Urinary bladder (tissue), 4 donors: ENCODE measurements around the gene BICD1. TPM values are rescaled to one million over a fixed set of nuclear protein-coding genes. Genes with fewer than 3 reads are reported as not detected.
A peak's percentile ranks its signal among the peaks of the same experiment; 100 is the strongest.
"Not testable (repeated sequence)": the region's sequence is repeated elsewhere in the genome, so short reads cannot be mapped to it uniquely, and the experiment has no call there.

Source experiments
- DNase-seq: peaks from one replicate; pipeline ENCODE4 v3.0.0-alpha.2; 2015; ENCODE audit errors: extremely low spot score
- H3K27ac ChIP-seq: one replicate; pipeline ENCODE4 v1.5.1; 2013; ENCODE audit warnings: low read depth, mild to moderate bottlenecking, moderate library complexity
- H3K36me3 ChIP-seq: one replicate; pipeline ENCODE4 v1.6.1; 2013; ENCODE audit warnings: mild to moderate bottlenecking, moderate library complexity; ENCODE audit not compliant: insufficient read depth
- H3K4me1 ChIP-seq: one replicate; pipeline ENCODE4 v1.6.1; 2013; ENCODE audit warnings: mild to moderate bottlenecking, moderate library complexity; ENCODE audit not compliant: insufficient read depth
- H3K4me3 ChIP-seq: one replicate; pipeline ENCODE4 v1.5.1; 2013; ENCODE audit warnings: low read depth, low read length
- WGBS: extraction: QIAGEN DNeasy Blood & Tissue Kit; methylation state at CpG from one replicate; pipeline ENCODE4 v1.1.7; 2013; 5-methylcytosine and 5-hydroxymethylcytosine counted together
- polyA plus RNA-seq: library from polyadenylated mRNA; stranded (reverse); fragments of 200-250 nt; gene quantifications from one replicate; pipeline ENCODE4 v1.2.3, GENCODE V29; 2013
- total RNA-seq: library from RNA; depleted of rRNA; stranded (reverse); fragments of >200 nt; gene quantifications from one replicate; pipeline ENCODE4 v1.2.3, GENCODE V29; 2014
- donor health status: healthy with polysubstance abuse.
- donor health status: healthy.

Gene BICD1
- total and polyA plus RNA-seq, 2 donors, result 8.8 to 38.1 TPM

- H3K27ac ChIP-seq, result no peak overlapping the region
- H3K36me3 ChIP-seq, result no peaks in the 10 kb centered on the region
- DNase-seq, result no peak
- no peaks in the 10 kb centered on the region for H3K4me1 ChIP-seq
- no peak overlapping the region for H3K4me3 ChIP-seq
- 97% methylated on average over 2 of the region's 2 CpGs for WGBS
Measured at GRCh38 chr12:32163596-32163995, 56.9 kb downstream of the BICD1 start.

- DNase-seq, result no peak
- no peaks in the 10 kb centered on the region for H3K36me3 ChIP-seq
- no peaks in the 10 kb centered on the region for H3K4me1 ChIP-seq
- H3K4me3 ChIP-seq, result no peak overlapping the region
- 98% methylated on average over 4 of the region's 4 CpGs for WGBS
- H3K27ac ChIP-seq, result no peak overlapping the region
Measured at GRCh38 chr12:32166510-32166909, 59.9 kb downstream of the BICD1 start.

- H3K27ac ChIP-seq, result no peak overlapping the region
- WGBS, result 71% methylated on average over 6 of the region's 6 CpGs
- DNase-seq, result no peak
- no peak overlapping the region for H3K4me3 ChIP-seq
- H3K4me1 ChIP-seq, result no peaks in the 10 kb centered on the region
- no peaks in the 10 kb centered on the region for H3K36me3 ChIP-seq
Measured at GRCh38 chr12:32170437-32170998, 63.9 kb downstream of the BICD1 start.

DNA sequence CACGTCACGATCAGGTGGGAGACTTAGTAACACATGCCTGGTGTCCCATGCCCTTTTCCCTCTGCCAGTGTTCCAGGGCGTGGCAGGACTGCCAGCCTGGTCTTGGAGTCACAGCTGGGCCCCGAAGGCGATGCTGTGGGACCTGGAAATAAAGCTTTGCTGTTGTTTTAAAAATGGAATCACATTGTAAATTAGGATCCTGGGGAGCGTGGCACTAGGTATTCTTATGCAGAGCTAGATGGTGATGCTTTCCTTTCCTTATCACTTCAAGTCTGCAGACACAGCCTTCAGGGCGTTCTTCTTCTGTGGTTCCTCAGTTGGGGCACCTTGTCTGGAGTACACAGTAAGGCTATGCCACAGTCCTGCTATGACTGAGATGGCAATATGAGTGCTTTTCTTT lies 64.6 kb downstream of the BICD1 start:
- WGBS, result 94% methylated on average over 7 of the region's 7 CpGs
- no peak overlapping the region for H3K4me3 ChIP-seq

GRCh38 chr12:32176606-32177005 lies 70.0 kb downstream of the BICD1 start:
- Histone ChIP-seq H3K4me3 (no peak overlapping the region), H3K4me1 (no peaks in the 10 kb centered on the region), H3K27ac (no peak overlapping the region), H3K36me3 (no peaks in the 10 kb centered on the region)
- no peak for DNase-seq
- WGBS, result 98% methylated on average over 2 of the region's 2 CpGs

More for the DNA sequence above, 64.6 kb downstream of the BICD1 start:
- Histone ChIP-seq H3K4me1 (no peaks in the 10 kb centered on the region), H3K27ac (no peak overlapping the region), H3K36me3 (no peaks in the 10 kb centered on the region)
- no peak for DNase-seq

DNA sequence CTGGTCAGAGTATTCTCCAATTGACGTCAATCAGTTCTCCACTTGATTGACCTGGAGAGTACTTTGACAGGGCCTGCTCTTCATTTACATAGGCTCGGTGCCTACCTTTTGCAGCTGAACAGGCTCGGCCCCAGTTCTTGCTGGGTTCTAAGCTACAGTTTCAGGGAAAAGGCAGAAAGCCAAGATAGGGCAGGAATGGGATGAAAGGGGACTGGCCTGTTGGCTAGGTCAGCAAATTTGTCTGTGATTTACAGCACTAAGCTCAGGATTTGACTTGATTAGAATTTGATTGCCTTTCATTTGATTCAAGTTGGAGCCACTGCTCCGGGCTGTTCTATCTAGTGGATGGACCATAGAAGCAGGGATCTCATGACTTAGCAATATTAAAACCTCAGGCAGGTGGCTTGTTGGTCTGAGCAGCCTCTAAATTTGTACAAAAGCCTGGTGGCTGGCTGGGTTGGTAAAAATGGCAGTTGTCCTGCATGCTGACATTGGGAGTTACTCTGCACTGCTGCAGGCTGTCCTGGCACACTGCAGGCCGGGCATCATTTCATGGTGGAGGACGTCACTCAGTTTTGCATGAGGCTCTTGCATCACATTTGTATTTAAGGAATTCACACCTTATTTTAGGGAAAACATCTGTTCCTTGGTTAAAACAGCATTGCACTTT lies 71.8 kb downstream of the BICD1 start:
- H3K4me1 ChIP-seq, result no peaks in the 10 kb centered on the region
- no peak overlapping the region for H3K4me3 ChIP-seq
- no peak overlapping the region for H3K27ac ChIP-seq
- 91% methylated on average over 6 of the region's 6 CpGs for WGBS
- DNase-seq, result peak; percentile 43
- no peaks in the 10 kb centered on the region for H3K36me3 ChIP-seq

GRCh38 chr12:32179011-32179395 lies 72.4 kb downstream of the BICD1 start:
- Histone ChIP-seq H3K27ac (no peak overlapping the region), H3K4me1 (no peaks in the 10 kb centered on the region), H3K36me3 (no peaks in the 10 kb centered on the region), H3K4me3 (no peak overlapping the region)
- 73% methylated on average over 6 of the region's 6 CpGs for WGBS
- no peak for DNase-seq

DNA sequence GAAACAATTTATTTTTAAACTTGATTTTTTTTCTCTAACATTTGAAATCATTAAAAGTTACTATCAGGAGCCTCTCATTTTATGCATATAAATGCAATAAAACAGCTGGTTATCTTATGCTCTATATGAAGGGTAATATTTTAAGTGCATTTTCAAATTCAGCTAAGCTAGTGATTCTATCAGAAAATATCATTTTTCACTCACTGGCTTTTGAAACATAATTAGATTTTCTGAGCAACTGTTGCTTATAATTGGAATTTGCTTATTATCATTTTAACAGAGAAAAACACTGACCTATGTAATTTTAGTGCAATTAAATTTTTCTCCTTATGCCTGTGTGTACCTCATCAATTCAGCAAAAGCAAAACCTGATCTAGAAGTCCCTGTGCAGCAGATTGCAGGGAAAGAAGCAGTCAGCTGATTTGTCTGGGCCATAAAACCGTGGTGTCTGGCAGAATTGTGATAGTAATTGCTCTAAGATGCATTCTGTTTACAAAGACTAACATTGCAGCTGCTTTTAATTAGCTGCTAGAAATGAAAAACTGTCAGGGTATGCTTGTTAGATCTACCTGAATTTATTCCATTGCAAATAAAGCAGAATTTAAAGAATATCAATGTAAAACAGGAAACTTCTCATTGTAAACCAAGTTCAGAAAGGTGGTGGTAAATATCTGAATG lies 75.0 kb downstream of the BICD1 start:
- peak; percentile 21 for DNase-seq
- H3K4me1 ChIP-seq, result no peaks in the 10 kb centered on the region
- no peak overlapping the region for H3K27ac ChIP-seq
- H3K4me3 ChIP-seq, result no peak overlapping the region
- H3K36me3 ChIP-seq, result no peaks in the 10 kb centered on the region
- 30% methylated on average over 1 of the region's 1 CpG for WGBS

DNA sequence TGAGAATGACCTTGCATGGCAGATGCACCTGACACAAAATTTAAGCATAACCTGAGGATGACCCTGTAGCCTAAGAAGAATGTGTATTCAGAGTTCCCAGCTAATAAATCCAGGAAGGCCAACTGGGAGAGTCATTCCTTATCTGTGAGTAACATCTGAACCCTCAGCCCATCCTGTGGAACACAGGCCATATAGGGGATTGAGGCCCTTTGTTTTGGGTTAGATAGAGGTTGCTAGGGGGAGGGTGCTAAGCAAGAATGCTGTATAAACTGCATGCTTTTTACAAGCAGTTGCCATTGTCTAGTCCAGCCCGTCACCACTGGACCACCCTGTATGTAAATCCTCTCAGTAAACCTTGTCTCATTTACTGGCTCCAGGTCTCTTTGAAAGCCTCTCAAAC lies 77.0 kb downstream of the BICD1 start:
- Histone ChIP-seq H3K36me3 (no peaks in the 10 kb centered on the region), H3K4me1 (no peaks in the 10 kb centered on the region), H3K4me3 (no peak overlapping the region), H3K27ac (no peak overlapping the region)
- no peak for DNase-seq
- 68% methylated on average over 1 of the region's 1 CpG for WGBS

DNA sequence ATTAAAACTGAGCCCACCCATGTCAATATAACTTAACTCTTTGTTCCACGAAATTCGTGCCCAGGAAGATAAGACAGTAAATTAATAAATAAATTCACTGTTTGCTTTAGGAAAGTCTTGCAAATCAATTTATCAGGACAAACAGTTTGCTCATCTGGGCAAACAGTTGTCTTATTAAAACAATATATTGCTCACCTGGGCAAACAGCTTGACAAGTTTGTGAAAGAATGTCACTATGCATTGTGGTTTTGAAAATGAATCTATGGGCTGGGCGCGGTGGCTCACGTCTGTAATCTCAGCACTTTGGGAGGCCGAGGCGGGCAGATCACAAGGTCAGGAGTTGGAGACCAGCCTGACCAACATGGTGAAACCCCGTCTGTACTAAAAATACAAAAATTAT lies 80.5 kb downstream of the BICD1 start:
- not testable (repeated sequence) for H3K4me1 ChIP-seq, H3K36me3 ChIP-seq, H3K27ac ChIP-seq, H3K4me3 ChIP-seq, DNase-seq
- whole genome bisulfite sequencing, result 91% methylated on average over 8 of the region's 8 CpGs

DNA sequence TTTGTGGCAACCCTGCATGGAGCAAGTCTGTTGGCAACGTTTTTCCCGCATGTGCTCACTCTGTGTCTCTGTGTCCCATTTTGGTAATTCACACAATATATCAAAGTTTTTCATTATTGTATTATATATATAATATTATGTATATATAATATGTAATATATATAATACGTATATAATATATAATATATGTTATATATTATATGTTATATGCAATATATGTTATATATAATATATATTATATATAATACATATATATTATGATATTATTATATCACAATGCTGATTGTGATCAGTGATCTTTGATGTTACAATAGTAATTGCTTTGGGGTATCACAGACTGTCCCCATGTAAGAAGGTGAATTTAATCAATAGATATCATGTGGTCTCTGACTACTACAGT lies 84.8 kb downstream of the BICD1 start:
- WGBS, result 95% methylated on average over 3 of the region's 3 CpGs
- DNase-seq, result no peak
- Histone ChIP-seq H3K27ac (no peak overlapping the region), H3K4me3 (no peak overlapping the region), H3K36me3 (no peaks in the 10 kb centered on the region), H3K4me1 (no peaks in the 10 kb centered on the region)

DNA sequence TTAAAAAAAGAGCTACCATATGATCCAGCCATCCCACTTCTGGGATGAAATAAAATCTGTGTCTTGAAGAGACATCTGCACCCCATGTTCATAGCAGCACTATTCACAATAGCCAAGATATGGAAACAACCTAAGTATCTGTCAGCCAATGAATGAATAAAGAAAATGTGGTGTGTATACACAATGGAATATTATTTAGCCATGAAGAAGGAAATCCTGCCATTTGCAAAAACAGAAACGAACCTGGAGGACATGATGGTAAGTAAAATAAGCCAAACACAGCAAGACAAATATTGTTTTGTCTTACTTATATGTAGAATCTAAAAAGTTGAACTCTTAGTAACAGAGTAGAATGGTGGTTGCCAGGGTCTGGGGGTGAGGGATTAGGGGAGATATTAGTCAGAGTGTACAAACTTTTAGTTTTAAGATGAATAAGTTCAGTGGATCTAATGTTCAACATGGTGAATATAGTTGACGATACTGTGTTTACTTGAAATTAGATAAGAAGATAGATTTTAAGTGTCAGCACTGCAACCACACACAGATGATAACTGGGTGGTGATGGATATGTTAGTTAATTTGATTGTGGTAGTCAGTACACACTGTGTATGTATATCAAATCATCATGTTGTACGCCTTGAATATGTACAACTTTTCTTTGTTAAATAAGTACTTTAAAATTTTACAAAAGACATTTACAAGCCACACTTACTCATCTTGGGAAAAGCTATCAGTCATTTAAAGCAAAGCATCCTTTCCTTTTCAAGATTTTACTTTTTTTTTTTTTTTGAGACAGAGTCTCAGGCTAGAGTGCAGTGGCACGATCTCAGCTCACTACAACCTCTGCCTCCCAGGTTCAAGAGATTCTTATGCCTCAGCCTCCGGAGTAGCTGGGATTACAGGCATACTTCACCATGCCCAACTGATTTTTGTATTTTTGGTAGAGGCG lies 89.9 kb downstream of the BICD1 start:
- DNase-seq, result no peak
- 85% methylated on average over 6 of the region's 6 CpGs for WGBS
- H3K36me3 ChIP-seq, result no peaks in the 10 kb centered on the region
- H3K4me1 ChIP-seq, result no peaks in the 10 kb centered on the region
- H3K4me3 ChIP-seq, result no peak overlapping the region
- no peak overlapping the region for H3K27ac ChIP-seq

- DNase-seq, result no peak
- H3K36me3 ChIP-seq, result no peaks in the 10 kb centered on the region
- no peaks in the 10 kb centered on the region for H3K4me1 ChIP-seq
- no peak overlapping the region for H3K27ac ChIP-seq
- no peak overlapping the region for H3K4me3 ChIP-seq
- 40% methylated on average over 2 of the region's 2 CpGs for WGBS
Measured at GRCh38 chr12:32197421-32197820, 90.8 kb downstream of the BICD1 start.
